Activated CD8-positive, alpha-beta memory T cell treated with anti-CD3 and anti-CD28 coated beads, Interleukin-2, amount 50 U/mL, for 1 hour (primary cell): ENCODE measurements around the gene FGR.
A peak's percentile ranks its signal among the peaks of the same experiment; 100 is the strongest.

Experiments used
- DNase-seq: peaks from one replicate; pipeline ENCODE4 v3.0.0-alpha.2; 2020; ENCODE audit errors: extremely low read depth

FGR gene

DNA sequence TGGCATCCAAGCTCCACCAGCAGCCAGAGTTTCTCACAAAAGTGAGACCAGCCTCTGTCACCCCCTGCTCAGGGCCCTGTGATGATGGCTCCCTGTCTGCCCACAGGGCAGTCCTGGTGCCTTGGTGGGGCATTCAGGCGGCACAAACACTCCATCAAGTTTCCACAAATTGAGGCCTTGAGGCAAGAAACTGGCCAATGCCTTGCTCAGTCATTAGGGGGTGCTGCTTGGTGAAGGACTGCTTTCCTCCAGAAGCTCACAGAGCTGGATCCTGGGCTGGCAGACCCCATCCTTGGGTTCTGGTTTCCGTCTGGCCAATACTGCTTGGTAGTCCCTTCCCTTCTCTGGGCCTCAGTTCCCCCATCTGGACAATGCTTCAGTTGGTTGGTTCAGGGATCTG is 18.5 kb downstream of the FGR start:
- no peak for DNase-seq

DNA sequence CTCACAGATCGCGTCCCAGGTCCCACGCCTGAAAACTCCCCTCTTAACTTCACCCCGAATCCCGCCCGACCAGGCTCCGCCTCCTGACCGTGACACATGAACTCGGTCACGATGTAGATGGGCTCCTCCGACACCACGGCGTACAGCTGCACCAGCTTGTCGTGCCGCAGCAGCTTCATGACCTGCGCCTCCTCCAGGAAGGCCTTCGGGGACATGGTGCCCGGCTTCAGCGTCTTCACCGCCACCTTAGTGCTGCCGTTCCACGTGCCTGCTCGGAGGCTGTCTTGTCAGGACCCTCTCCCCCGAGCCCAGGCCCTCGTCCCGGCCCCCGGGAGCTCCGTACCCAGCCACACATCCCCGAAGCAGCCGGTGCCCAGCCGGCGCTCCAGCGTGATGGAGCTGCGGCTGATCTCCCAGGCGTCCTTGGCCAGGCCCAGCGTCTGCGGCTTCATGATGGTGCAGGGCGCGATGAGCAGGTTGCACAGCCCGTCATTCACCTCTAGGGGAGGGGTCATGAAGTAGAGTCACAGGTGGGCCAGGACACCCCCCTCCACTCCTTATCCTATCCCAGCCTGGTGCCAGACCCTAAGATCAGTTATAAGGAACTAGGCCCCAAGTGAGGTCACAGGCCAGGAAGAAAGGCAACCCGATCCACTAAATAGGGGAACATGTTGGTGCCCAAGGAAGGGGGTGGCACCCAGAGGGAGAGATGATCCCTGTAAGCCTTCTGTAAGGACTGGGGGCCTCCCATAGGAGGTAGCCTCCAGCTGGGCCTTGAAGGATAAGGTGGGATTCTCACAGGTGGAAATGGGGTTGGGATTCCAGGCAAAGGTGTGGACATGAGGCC is 19.4 kb downstream of the FGR start:
- DNase-seq = no peak

DNA sequence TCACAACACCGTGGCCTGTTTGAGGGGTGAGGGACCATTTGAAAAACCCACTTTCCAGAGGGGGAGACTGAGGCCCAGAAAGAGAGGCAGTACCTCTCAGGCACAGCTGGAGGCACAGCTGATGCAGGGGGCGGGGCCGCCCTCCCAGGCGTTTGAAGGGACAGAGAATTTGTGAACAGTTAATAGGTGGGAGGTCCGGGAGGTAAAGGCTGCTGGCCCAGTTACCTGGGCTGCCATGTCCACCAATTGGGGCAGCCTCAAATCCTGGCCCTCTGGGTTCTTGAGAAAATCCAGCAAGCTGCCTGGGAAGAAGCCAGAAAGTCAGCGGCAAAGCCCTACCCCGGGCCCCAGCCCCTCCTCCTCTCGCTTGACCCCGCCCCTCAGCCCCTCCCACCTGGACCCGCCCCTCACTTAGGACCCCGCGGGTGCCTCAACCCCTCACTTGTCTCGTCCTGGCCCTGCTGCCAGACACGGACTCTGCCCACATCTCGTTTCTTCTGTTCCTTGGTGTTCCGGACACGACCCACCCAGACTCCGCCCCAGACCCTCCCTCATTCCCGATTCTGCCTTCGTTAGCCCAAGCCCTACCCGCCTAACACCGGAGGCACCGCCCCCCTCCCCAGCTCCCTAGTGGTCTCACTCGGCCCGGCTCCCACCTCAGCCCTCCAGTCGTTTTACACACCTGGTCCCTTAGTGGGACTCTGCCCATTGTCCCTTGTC is 20.2 kb downstream of the FGR start:
- DNase-seq = no peak

DNA sequence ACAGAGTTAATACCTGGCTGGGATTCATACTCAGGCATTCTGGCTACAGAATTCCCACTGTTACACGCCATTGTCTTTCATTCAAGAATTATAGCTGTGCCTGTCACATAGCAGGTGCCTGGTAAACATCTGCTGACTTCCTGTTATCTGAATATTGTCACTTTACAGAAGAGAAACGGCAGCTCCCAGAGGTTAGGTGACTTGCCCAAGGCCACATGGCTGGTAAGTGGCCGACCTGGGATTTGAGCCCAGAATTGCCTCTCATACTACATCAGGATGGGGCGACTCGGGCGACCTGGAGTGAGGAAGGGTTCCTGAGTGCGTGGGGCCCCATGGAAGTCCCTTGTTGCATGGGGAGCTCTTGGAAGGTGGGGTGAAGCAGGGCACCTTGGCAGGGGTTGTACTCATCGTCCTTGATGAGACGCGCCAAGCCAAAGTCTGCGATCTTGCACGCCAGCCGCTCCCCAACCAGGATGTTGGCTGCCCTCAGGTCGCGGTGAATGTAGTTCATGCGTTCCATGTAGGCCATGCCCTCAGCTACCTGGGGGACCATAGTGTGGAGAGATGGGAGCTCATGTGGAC is 20.9 kb downstream of the FGR start:
- DNase-seq = no peak

DNA sequence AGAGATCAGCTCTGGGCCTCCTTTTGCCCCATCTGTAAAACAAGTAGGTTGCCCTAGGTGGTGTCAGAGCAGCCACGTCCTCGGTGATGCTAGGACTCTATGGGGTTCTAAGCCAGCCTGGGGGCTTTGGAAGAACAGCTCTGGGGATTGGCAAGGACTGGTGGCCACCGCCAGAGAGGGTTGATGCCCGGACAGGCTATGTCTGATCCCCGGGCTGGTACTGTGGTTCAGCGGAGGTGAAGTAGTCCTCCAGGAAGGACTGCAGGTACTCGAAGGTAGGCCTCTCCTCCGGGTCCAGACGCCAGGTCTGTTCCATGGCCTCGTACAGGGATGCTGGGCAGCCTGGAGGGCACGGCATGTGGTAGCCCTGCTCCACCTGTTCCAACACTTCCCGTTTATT is 22.3 kb downstream of the FGR start:
- no peak for DNase-seq

GRCh38 chr1:27611450-27611849 is 23.5 kb downstream of the FGR start:
- DNase-seq = no peak

- DNase-seq = no peak
Observed at GRCh38 chr1:27609618-27610240, 25.3 kb downstream of the FGR start.

GRCh38 chr1:27609210-27609555 is 25.8 kb downstream of the FGR start:
- no peak for DNase-seq

DNA sequence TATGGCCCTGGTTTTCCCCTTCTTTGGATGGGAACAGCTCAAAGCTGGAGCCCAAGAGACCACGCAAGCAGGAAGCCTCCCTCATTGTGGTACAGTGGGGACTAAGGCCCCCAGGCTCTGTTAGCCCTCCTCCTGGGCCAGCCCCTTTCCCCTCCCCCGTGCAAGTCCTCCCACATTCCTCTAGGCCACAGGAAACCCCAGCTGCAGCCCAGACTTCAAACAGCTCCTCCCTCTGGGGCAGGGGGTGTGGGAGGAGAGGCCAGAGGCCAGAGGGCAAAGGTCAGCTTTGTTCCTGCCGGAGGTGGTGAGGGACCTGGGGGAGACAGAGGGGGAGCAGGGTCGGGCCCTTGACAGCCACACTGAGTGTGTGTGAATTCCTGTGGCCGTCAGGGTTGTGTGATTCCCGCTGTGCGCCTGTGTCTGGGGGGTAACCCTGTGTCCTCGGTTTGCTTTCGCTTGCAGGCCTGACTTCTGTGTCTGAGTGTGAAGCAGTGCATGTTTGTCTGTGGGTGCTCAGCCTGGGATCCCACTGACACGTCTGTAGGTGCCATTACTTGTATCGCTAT is 27.7 kb downstream of the FGR start:
- DNase-seq = no peak

GRCh38 chr1:27606708-27607238 is 28.2 kb downstream of the FGR start:
- DNase-seq = no peak

- peak; percentile 40 for DNase-seq
Observed at GRCh38 chr1:27605796-27606707, 28.9 kb downstream of the FGR start.

DNA sequence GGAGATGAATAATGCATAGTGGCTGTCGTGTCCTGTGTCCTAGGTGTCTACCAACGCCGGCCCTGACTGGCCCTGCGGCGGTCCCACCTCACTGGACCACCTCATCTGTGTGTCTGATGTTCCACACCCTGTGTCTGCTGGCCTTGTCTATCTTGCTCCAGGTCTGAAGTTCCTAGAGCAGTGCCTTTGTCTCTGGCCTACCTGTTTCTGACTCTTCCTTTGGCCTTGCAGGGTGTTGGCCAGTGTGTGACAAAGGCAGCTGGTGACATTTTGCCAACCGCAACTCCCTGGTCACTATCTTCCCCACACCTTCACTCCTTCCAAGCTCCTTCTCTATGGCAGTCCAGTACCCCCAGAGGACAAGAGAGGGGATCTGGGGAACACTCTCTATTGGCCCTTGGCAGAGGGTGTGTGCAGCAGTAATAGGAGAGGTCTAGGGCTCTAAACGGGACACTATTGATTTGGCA is 29.7 kb downstream of the FGR start:
- no peak for DNase-seq

GRCh38 chr1:27604579-27605299 is 30.2 kb downstream of the FGR start:
- DNase-seq = no peak

GRCh38 chr1:27603681-27604578 is 31.1 kb downstream of the FGR start, which contains the start of gene AHDC1:
TSS of gene AHDC1 (minus strand) at chr1:27604144. CDS start at chr1:27552115, 52,029 bp downstream.
- peak; percentile 78 for DNase-seq

DNA sequence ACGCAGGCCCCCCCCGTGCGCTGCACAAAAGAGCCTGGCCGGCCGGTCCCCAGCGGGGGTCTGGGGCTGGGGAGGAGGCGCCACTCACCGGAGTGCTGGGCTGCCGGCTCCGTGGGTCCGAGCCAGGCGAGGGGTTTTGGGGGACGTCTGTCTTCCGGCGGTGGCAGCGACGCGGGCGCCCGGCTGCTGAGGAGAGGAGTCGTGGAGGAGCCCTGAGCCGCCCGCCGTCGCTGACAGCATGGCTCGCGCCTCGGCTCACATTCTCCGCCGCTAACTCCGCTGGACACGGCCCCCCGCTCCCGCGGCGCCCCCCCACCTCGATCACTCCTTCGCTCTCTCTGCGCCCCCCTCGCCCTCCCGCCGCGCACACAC is 31.7 kb downstream of the FGR start:
- DNase-seq = no peak

- DNase-seq = no peak
Observed at GRCh38 chr1:27602462-27603308, 32.3 kb downstream of the FGR start.

GRCh38 chr1:27601771-27602461 is 33.1 kb downstream of the FGR start:
- no peak for DNase-seq
